HUDEP-2 (cell line): ENCODE data around the gene RECQL5.
"Not testable (repeated sequence)": the region's sequence is repeated elsewhere in the genome, so short reads cannot be mapped to it uniquely, and the experiment has no call there.

Experiments
- DNase-seq, 76 experiments: peaks; one replicate each; lab custom pipeline; 2025; ENCODE audit not compliant: unreplicated experiment in 76 of 76; lab: John Stamatoyannopoulos, UW

The RECQL5 gene

GRCh38 chr17:75581121-75581725, 85.7 kb downstream of the RECQL5 start:
- not testable (repeated sequence) for DNase-seq
